Spleen (tissue), 11 donors: ENCODE data around the gene RFX3. TPM values are rescaled to one million over a fixed set of nuclear protein-coding genes. Genes with fewer than 3 reads are reported as not detected.

Source experiments
- DNase-seq: peaks from one replicate; pipeline ENCODE4 v3.0.0-alpha.2; 2020
- H3K27ac ChIP-seq, 8 donors: fragments of 200-600 bp; sonication (generic) in 7 of 8; 1 replicate in 4 of 8; 2 replicates in 4 of 8; pipeline versions ENCODE4 v1.5.0 to v1.8.0; 2016 to 2021; ENCODE audit warnings: inconsistent platforms in 4 of 8, mild to moderate bottlenecking in 4 of 8, moderate library complexity in 1 of 8
- H3K27me3 ChIP-seq, 7 donors: fragments of 200-600 bp; sonication (generic) in 6 of 7; replicated peaks in 1 of 7; 1 replicate in 4 of 7; 2 replicates in 3 of 7; pipeline versions ENCODE4 v1.5.0 to v1.8.0; 2016 to 2021; ENCODE audit warnings: inconsistent platforms in 3 of 7, mild to moderate bottlenecking in 1 of 7
- H3K36me3 ChIP-seq, 6 donors: fragments of 200-600 bp; sonication (generic) in 5 of 6; 1 replicate in 4 of 6; 2 replicates in 2 of 6; pipeline versions ENCODE4 v1.5.0 to v1.8.0; 2016 to 2021; ENCODE audit warnings: inconsistent platforms in 2 of 6
- H3K4me1 ChIP-seq, 6 donors: fragments of 200-600 bp; sonication (generic) in 5 of 6; 1 replicate in 3 of 6; 2 replicates in 3 of 6; pipeline versions ENCODE4 v1.5.0 to v1.8.0; 2016 to 2021; ENCODE audit warnings: inconsistent platforms in 3 of 6
- H3K4me3 ChIP-seq, 8 donors: fragments of 200-600 bp; sonication (generic) in 7 of 8; 1 replicate in 4 of 8; 2 replicates in 4 of 8; pipeline versions ENCODE4 v1.5.0 to v1.8.0; 2016 to 2021; ENCODE audit warnings: inconsistent platforms in 4 of 8, mild to moderate bottlenecking in 4 of 8, moderate library complexity in 2 of 8
- H3K9me3 ChIP-seq, 8 donors: fragments of 200-600 bp; sonication (generic) in 7 of 8; 1 replicate in 4 of 8; 2 replicates in 4 of 8; pipeline versions ENCODE4 v1.5.0 to v1.8.0; 2016 to 2021; ENCODE audit warnings: inconsistent platforms in 4 of 8
- CTCF ChIP-seq, 11 experiments: fragments of 200-600 bp in 7 of 11; fragments of 450-650 bp in 4 of 11; sonication (generic) in 4 of 11; IDR thresholded peaks in 8 of 11; conservative IDR thresholded peaks in 3 of 11; 1 replicate in 7 of 11; 2 replicates in 4 of 11; pipeline versions ENCODE4 v1.4.0 to v1.8.0; 2016 to 2021; ENCODE audit warnings: antibody characterized with exemption in 11 of 11, inconsistent platforms in 4 of 11, mild to moderate bottlenecking in 1 of 11
- POLR2A ChIP-seq, 3 donors: fragments of 450-650 bp; IDR thresholded peaks; one replicate each; pipeline ENCODE4 v1.5.1; 2017; ENCODE audit warnings: antibody characterized with exemption in 3 of 3, mild to moderate bottlenecking in 1 of 3
- POLR2AphosphoS5 ChIP-seq, 3 donors: sonication (generic); formaldehyde crosslinking; IDR thresholded peaks; one replicate each; pipeline ENCODE4 v1.5.1; 2017; ENCODE audit warnings: antibody characterized with exemption in 3 of 3
- WGBS, 5 donors: extraction: QIAGEN DNeasy Blood & Tissue Kit in 3 of 5; methylation state at CpG; one replicate each; pipeline versions ENCODE4 v1.1.5 to v1.1.7; 2013 to 2018; 5-methylcytosine and 5-hydroxymethylcytosine counted together
- intact Hi-C: fragments of 100-400 bp; cut with DNase I; formaldehyde crosslinking; loops from one replicate; pipeline ENCODE4 v1.15.0; 2023; ENCODE audit warnings: low total_unique reads
- polyA plus RNA-seq, 3 donors: library from polyadenylated mRNA; stranded (reverse); fragments of 200-250 nt; gene quantifications; one replicate each; pipeline ENCODE4 v1.2.1, GENCODE V29; 2013
- total RNA-seq, 7 donors: library from RNA; depleted of rRNA in 3 of 7; stranded (reverse); fragments of >200 nt in 3 of 7; fragmentation: NEBNext Ultra II Directional in 4 of 7; extraction: Animal tissue kit (Norgen Biotek cat#: 25700) in 4 of 7; gene quantifications; one replicate each; pipeline versions ENCODE4 v1.1.0 to v1.2.1, GENCODE V29; 2016 to 2021
- donor health status: healthy with polysubstance abuse.
- donor health status: DM: no; HTN: no; CAD: no; lungs with moderate emphysema.
- donor health status: DM: no; HTN: no; CAD: no.
- donor health status: Bipolar disorder and iron deficiency.
- donor health status: healthy.
- donor health status: DM: no; HTN: no; CAD: no.
- donor health status: DM: yes; HTN: yes; CAD: no.

The RFX3 gene
- total and polyA plus RNA-seq, 10 donors, result 2.5 to 25.9 (median 19.1) TPM

GRCh38 chr9:3250741-3251140 is 275.1 kb downstream of the RFX3 start:
- Histone ChIP-seq H3K27ac (no peak overlapping the region), H3K4me1 (no peaks in the 10 kb centered on the region), H3K4me3 (no peak overlapping the region), H3K9me3 (no peaks in the 10 kb centered on the region), H3K36me3 (peaks cover 0 to 77% (median 15%) of the 10 kb centered on the region in 6 donors), H3K27me3 (no peaks in the 10 kb centered on the region)
- 92 to 97% (median 94%) methylated on average over 4 of the region's 4 CpGs for WGBS, 5 donors
- no peak for TF ChIP-seq POLR2A (IDR thresholded peaks at IDR 0.05)
- TF ChIP-seq CTCF (IDR thresholded peaks at IDR 0.05 in 8 of 11, conservative IDR thresholded peaks at IDR 0.05 in 3 of 11), result no peak
- no peak for TF ChIP-seq POLR2AphosphoS5 (IDR thresholded peaks at IDR 0.05)
- no peak for DNase-seq
- intact Hi-C loops, result no loop called here

- no peaks in the 10 kb centered on the region for H3K9me3 ChIP-seq
- no peak for DNase-seq
- H3K4me1 ChIP-seq, result peaks cover 0 to 17% (median 1%) of the 10 kb centered on the region in 6 donors
- peaks cover 0 to 55% (median 8%) of the 10 kb centered on the region in 6 donors for H3K36me3 ChIP-seq
- no peaks in the 10 kb centered on the region for H3K27me3 ChIP-seq
- intact Hi-C loops, result no loop called here
- no peak overlapping the region for H3K27ac ChIP-seq
- 96 to 98% (median 97%) methylated on average over 3 of the region's 3 CpGs for WGBS, 5 donors
- no peak overlapping the region for H3K4me3 ChIP-seq
- TF ChIP-seq POLR2A (IDR thresholded peaks at IDR 0.05) (no peak), POLR2AphosphoS5 (IDR thresholded peaks at IDR 0.05) (no peak), CTCF (IDR thresholded peaks at IDR 0.05 in 8 of 11, conservative IDR thresholded peaks at IDR 0.05 in 3 of 11) (no peak)
Measured at GRCh38 chr9:3247211-3247610, 278.6 kb downstream of the RFX3 start.

- Histone ChIP-seq H3K36me3 (peaks cover 0 to 45% (median 8%) of the 10 kb centered on the region in 6 donors), H3K4me3 (no peak overlapping the region), H3K9me3 (no peaks in the 10 kb centered on the region), H3K4me1 (peaks cover 0 to 27% (median 3%) of the 10 kb centered on the region in 6 donors), H3K27me3 (no peaks in the 10 kb centered on the region), H3K27ac (no peak overlapping the region)
- TF ChIP-seq CTCF (IDR thresholded peaks at IDR 0.05 in 8 of 11, conservative IDR thresholded peaks at IDR 0.05 in 3 of 11) (no peak), POLR2A (IDR thresholded peaks at IDR 0.05) (no peak), POLR2AphosphoS5 (IDR thresholded peaks at IDR 0.05) (no peak)
- DNase-seq, result no peak
- intact Hi-C loops, result no loop called here
- WGBS, 5 donors, result 93 to 98% (median 96%) methylated on average over 3 of the region's 3 CpGs
Measured at GRCh38 chr9:3246241-3246640, 279.6 kb downstream of the RFX3 start.

GRCh38 chr9:3244963-3245653 is 280.7 kb downstream of the RFX3 start:
- intact Hi-C loops, result loop anchor here (5.0 kb wide), 1 partner anchor 192 kb away; no protein-coding TSS in a partner anchor
- Histone ChIP-seq H3K4me3 (no peak overlapping the region), H3K4me1 (peaks cover 0 to 35% (median 8%) of the 10 kb centered on the region in 6 donors), H3K36me3 (peaks cover 0 to 44% (median 8%) of the 10 kb centered on the region in 6 donors), H3K27ac (no peak overlapping the region), H3K27me3 (no peaks in the 10 kb centered on the region), H3K9me3 (no peaks in the 10 kb centered on the region)
- no peak for TF ChIP-seq POLR2A (IDR thresholded peaks at IDR 0.05)
- TF ChIP-seq POLR2AphosphoS5 (IDR thresholded peaks at IDR 0.05), result no peak
- TF ChIP-seq CTCF (IDR thresholded peaks at IDR 0.05 in 8 of 11, conservative IDR thresholded peaks at IDR 0.05 in 3 of 11), result no peak
- DNase-seq, result no peak
- 77 to 89% (median 86%) methylated on average over 5 of the region's 5 CpGs for WGBS, 5 donors
